Measurements from ENCODE around the gene GRAP2. TPM values are rescaled to one million over a fixed set of nuclear protein-coding genes. Genes with fewer than 3 reads are reported as not detected.

Gene GRAP2
- total RNA-seq, 1 donor from 2014 or later: not detected

GRCh38 chr22:40014667-40015248 lies 113.9 kb downstream of the GRAP2 start:
- Histone ChIP-seq H3K4me1 (no peaks in the 10 kb centered on the region), H3K4me3 (no peak overlapping the region), H3K27me3 (no peaks in the 10 kb centered on the region), H3K27ac (no peak overlapping the region), H3K36me3 (no peaks in the 10 kb centered on the region), H3K9me3 (no peaks in the 10 kb centered on the region)
- intact Hi-C loops (cut with DNase I): no loop called here
- DNase-seq (ENCODE audit: low spot score in 2 of 2): no peak
- no peak for TF ChIP-seq CTCF (IDR thresholded peaks at IDR 0.05)

GRCh38 chr22:40015358-40015976 lies 114.6 kb downstream of the GRAP2 start:
- Histone ChIP-seq H3K4me1 (no peaks in the 10 kb centered on the region), H3K9me3 (no peaks in the 10 kb centered on the region), H3K27me3 (no peaks in the 10 kb centered on the region), H3K27ac (no peak overlapping the region), H3K36me3 (no peaks in the 10 kb centered on the region), H3K4me3 (no peak overlapping the region)
- intact Hi-C loops (cut with DNase I): no loop called here
- DNase-seq (ENCODE audit: low spot score in 2 of 2): no peak
- TF ChIP-seq CTCF (IDR thresholded peaks at IDR 0.05): no peak

- H3K9me3 ChIP-seq: no peaks in the 10 kb centered on the region
- H3K27me3 ChIP-seq: no peaks in the 10 kb centered on the region
- intact Hi-C loops (cut with DNase I): no loop called here
- H3K4me1 ChIP-seq: no peaks in the 10 kb centered on the region
- no peak overlapping the region for H3K27ac ChIP-seq
- no peak for DNase-seq (ENCODE audit: low spot score in 2 of 2)
- no peak overlapping the region for H3K4me3 ChIP-seq
- no peak for TF ChIP-seq CTCF (IDR thresholded peaks at IDR 0.05)
- no peaks in the 10 kb centered on the region for H3K36me3 ChIP-seq
Observed at GRCh38 chr22:40018051-40018450, 117.2 kb downstream of the GRAP2 start.

GRCh38 chr22:40019100-40019499 lies 118.2 kb downstream of the GRAP2 start:
- no peak for TF ChIP-seq CTCF (IDR thresholded peaks at IDR 0.05)
- no peak for DNase-seq (ENCODE audit: low spot score in 2 of 2)
- Histone ChIP-seq H3K9me3 (no peaks in the 10 kb centered on the region), H3K27ac (no peak overlapping the region), H3K36me3 (no peaks in the 10 kb centered on the region), H3K4me1 (no peaks in the 10 kb centered on the region), H3K4me3 (no peak overlapping the region), H3K27me3 (no peaks in the 10 kb centered on the region)
- intact Hi-C loops (cut with DNase I): no loop called here

- intact Hi-C loops (cut with DNase I): loop anchor here (5.0 kb wide), 1 partner anchor 484 kb away; no protein-coding TSS in a partner anchor
- Histone ChIP-seq H3K27me3 (no peaks in the 10 kb centered on the region), H3K36me3 (no peaks in the 10 kb centered on the region), H3K9me3 (no peaks in the 10 kb centered on the region), H3K4me3 (no peak overlapping the region), H3K4me1 (no peaks in the 10 kb centered on the region), H3K27ac (no peak overlapping the region)
- TF ChIP-seq CTCF (IDR thresholded peaks at IDR 0.05): no peak
- DNase-seq (ENCODE audit: low spot score in 2 of 2): no peak
Observed at GRCh38 chr22:40020956-40021355, 120.1 kb downstream of the GRAP2 start.
